SK-N-SH treated with all-trans-retinoic acid at 6 μM for 48 hours (cell line): Measurements from ENCODE around the gene LAMB4.

Source experiments
- ATAC-seq: fragments of 200-7000 bp; cut with Tn5 transposase; 3 replicates; pipeline ENCODE4 v1.9.1; 2020; ENCODE audit warnings: mild to moderate bottlenecking, moderate library complexity
- ARNTL ChIP-seq: fragments of 450-650 bp; formaldehyde crosslinking; IDR thresholded peaks from 2 replicates; pipeline ENCODE4 v1.5.0; 2020; ENCODE audit warnings: low read depth, mild to moderate bottlenecking, moderate library complexity, borderline replicate concordance
- BACH2 ChIP-seq: fragments of 250-450 bp; sonication (Bioruptor Pico); IDR thresholded peaks from 2 replicates; pipeline ENCODE4 v1.9.0; 2021; ENCODE audit warnings: mild to moderate bottlenecking, borderline replicate concordance
- CSDC2 ChIP-seq: fragments of 250-450 bp; sonication (Bioruptor Pico); IDR thresholded peaks from 2 replicates; pipeline ENCODE4 v1.5.0; 2020; ENCODE audit warnings: mild to moderate bottlenecking, moderate library complexity
- ESRRG ChIP-seq: fragments of 250-450 bp; sonication (Bioruptor Pico); IDR thresholded peaks from 2 replicates; pipeline ENCODE4 v1.6.1; 2021; ENCODE audit warnings: mild to moderate bottlenecking
- GLIS3 ChIP-seq: fragments of 250-450 bp; sonication (Bioruptor Pico); IDR thresholded peaks from 2 replicates; pipeline ENCODE4 v1.5.0; 2020; ENCODE audit warnings: mild to moderate bottlenecking, moderate library complexity
- ISL1 ChIP-seq: fragments of 250-450 bp; sonication (Bioruptor Pico); IDR thresholded peaks from 2 replicates; pipeline ENCODE4 v2.1.2; 2022; ENCODE audit warnings: mild to moderate bottlenecking, moderate library complexity
- OSR1 ChIP-seq: fragments of 250-450 bp; sonication (Bioruptor Pico); IDR thresholded peaks from 2 replicates; pipeline ENCODE4 v1.8.0; 2022; ENCODE audit warnings: moderate library complexity, mild to moderate bottlenecking, inconsistent platforms
- PPARA ChIP-seq: fragments of 250-450 bp; sonication (Bioruptor Pico); IDR thresholded peaks from 2 replicates; pipeline ENCODE4 v1.5.0; 2020; ENCODE audit warnings: mild to moderate bottlenecking, borderline replicate concordance
- RARB ChIP-seq: fragments of 250-450 bp; sonication (Bioruptor Pico); IDR thresholded peaks from 2 replicates; pipeline ENCODE4 v1.8.0; 2021; ENCODE audit warnings: mild to moderate bottlenecking, moderate library complexity
- SNAI2 ChIP-seq: fragments of 250-450 bp; sonication (Bioruptor Pico); IDR thresholded peaks from 2 replicates; pipeline ENCODE4 v1.5.0; 2020; ENCODE audit warnings: mild to moderate bottlenecking, moderate library complexity
- TCF4 ChIP-seq: fragments of 250-450 bp; sonication (Bioruptor Pico); IDR thresholded peaks from 2 replicates; pipeline ENCODE4 v1.8.0; 2021; ENCODE audit warnings: mild to moderate bottlenecking, moderate library complexity, borderline replicate concordance
- TOX ChIP-seq: fragments of 250-450 bp; sonication (Bioruptor Pico); IDR thresholded peaks from 2 replicates; pipeline ENCODE4 v1.8.0; 2021; ENCODE audit warnings: mild to moderate bottlenecking, moderate library complexity, borderline replicate concordance
- ZC3H10 ChIP-seq: fragments of 250-450 bp; sonication (Bioruptor Pico); IDR thresholded peaks from 2 replicates; pipeline ENCODE4 v1.5.1; 2021; ENCODE audit warnings: mild to moderate bottlenecking, moderate library complexity
- ZFP3 ChIP-seq: fragments of 250-450 bp; sonication (Bioruptor Pico); IDR thresholded peaks from 2 replicates; pipeline ENCODE4 v1.5.0; 2020; ENCODE audit warnings: mild to moderate bottlenecking, moderate library complexity
- ZFP30 ChIP-seq: fragments of 450-650 bp; formaldehyde crosslinking; IDR thresholded peaks from 2 replicates; pipeline ENCODE4 v1.5.0; 2022; ENCODE audit warnings: mild to moderate bottlenecking, moderate library complexity
- ZNF565 ChIP-seq: fragments of 450-650 bp; formaldehyde crosslinking; conservative IDR thresholded peaks from 2 replicates; pipeline ENCODE4 v1.5.0; 2020; ENCODE audit warnings: low read depth, mild to moderate bottlenecking, moderate library complexity
- ZNF70 ChIP-seq: fragments of 450-650 bp; formaldehyde crosslinking; IDR thresholded peaks from 2 replicates; pipeline ENCODE4 v1.5.0; 2020; ENCODE audit warnings: mild to moderate bottlenecking, moderate library complexity
- ZNF8 ChIP-seq: fragments of 450-650 bp; formaldehyde crosslinking; IDR thresholded peaks from 2 replicates; pipeline ENCODE4 v1.5.0; 2020; ENCODE audit warnings: mild to moderate bottlenecking, moderate library complexity
- TF ChIP-seq, protein P1 (sequence below): fragments of 250-450 bp; sonication (Bioruptor Pico); IDR thresholded peaks from 2 replicates; pipeline ENCODE4 v1.8.0; 2021; ENCODE audit warnings: low read depth, mild to moderate bottlenecking, moderate library complexity, borderline replicate concordance
- TF ChIP-seq, protein P2 (sequence below): fragments of 250-450 bp; sonication (Bioruptor Pico); IDR thresholded peaks from 2 replicates; pipeline ENCODE4 v1.8.0; 2020; ENCODE audit warnings: mild to moderate bottlenecking, moderate library complexity, borderline replicate concordance
- TF ChIP-seq, protein P3 (sequence below): fragments of 250-450 bp; sonication (Bioruptor Pico); IDR thresholded peaks from 2 replicates; pipeline ENCODE4 v1.5.1; 2021; ENCODE audit warnings: mild to moderate bottlenecking, moderate library complexity
- TF ChIP-seq, protein P4 (sequence below): fragments of 250-450 bp; sonication (Bioruptor Pico); IDR thresholded peaks from 2 replicates; pipeline ENCODE4 v1.5.0; 2020; ENCODE audit warnings: mild to moderate bottlenecking, moderate library complexity

The LAMB4 gene

DNA sequence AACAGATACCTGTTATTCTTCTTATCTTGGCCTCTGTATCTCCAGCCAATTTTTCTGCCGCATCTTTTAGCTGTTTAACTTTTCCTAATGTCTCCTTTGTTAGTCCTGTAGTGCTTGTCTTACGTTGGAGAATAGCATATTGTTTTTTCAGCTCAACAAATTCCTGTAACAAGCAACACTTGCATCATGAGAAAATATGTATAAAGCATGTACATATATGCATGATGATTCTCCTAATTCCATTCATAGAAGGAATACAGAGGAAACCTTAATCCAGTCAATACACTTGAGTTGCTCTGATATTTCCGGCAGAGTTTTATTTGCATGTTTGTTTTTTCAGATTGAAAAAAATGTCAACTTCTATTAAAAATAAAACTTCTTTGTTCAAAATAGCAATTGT is 101.1 kb downstream of the LAMB4 start:
- TF ChIP-seq RARB (CRISPR knock-in tag), result no peak
- TF ChIP-seq, protein P1, sequence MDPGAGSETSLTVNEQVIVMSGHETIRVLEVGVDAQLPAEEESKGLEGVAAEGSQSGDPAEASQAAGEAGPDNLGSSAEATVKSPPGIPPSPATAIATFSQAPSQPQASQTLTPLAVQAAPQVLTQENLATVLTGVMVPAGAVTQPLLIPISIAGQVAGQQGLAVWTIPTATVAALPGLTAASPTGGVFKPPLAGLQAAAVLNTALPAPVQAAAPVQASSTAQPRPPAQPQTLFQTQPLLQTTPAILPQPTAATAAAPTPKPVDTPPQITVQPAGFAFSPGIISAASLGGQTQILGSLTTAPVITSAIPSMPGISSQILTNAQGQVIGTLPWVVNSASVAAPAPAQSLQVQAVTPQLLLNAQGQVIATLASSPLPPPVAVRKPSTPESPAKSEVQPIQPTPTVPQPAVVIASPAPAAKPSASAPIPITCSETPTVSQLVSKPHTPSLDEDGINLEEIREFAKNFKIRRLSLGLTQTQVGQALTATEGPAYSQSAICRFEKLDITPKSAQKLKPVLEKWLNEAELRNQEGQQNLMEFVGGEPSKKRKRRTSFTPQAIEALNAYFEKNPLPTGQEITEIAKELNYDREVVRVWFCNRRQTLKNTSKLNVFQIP, result no peak
- no peak for TF ChIP-seq PPARA (CRISPR knock-in tag)
- ATAC-seq, result no peak

DNA sequence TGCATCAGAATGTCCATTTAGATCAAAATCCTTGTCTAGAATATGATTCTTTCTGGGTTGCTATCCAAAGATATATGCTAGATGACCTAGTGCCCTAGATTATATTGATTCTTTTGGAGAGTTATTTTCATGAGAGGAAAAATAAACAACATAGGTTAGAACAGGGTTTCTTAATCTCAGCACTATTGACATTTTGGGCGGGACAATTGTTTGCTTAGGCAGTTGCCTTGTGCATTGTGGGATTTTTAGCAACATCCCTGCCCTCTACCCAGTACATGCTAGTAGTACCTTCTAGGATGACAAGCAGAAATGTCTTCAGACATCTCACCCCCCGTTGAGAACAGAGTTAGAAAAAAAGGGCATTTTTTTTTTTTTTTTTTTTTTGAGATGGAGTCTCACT is 102.0 kb downstream of the LAMB4 start:
- no peak for ATAC-seq
- no peak for TF ChIP-seq ZFP30 (CRISPR knock-in tag)
- TF ChIP-seq SNAI2 (CRISPR knock-in tag), result no peak
- TF ChIP-seq BACH2, result no peak
- TF ChIP-seq, protein P2, sequence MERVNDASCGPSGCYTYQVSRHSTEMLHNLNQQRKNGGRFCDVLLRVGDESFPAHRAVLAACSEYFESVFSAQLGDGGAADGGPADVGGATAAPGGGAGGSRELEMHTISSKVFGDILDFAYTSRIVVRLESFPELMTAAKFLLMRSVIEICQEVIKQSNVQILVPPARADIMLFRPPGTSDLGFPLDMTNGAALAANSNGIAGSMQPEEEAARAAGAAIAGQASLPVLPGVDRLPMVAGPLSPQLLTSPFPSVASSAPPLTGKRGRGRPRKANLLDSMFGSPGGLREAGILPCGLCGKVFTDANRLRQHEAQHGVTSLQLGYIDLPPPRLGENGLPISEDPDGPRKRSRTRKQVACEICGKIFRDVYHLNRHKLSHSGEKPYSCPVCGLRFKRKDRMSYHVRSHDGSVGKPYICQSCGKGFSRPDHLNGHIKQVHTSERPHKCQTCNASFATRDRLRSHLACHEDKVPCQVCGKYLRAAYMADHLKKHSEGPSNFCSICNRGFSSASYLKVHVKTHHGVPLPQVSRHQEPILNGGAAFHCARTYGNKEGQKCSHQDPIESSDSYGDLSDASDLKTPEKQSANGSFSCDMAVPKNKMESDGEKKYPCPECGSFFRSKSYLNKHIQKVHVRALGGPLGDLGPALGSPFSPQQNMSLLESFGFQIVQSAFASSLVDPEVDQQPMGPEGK (CRISPR knock-in tag), result no peak
- TF ChIP-seq ZNF70 (CRISPR knock-in tag), result no peak
- TF ChIP-seq TCF4 (CRISPR knock-in tag), result no peak
- no peak for TF ChIP-seq ZFP3 (CRISPR knock-in tag)
- no peak for TF ChIP-seq PPARA (CRISPR knock-in tag)
- no peak for TF ChIP-seq GLIS3 (CRISPR knock-in tag)
- no peak for TF ChIP-seq CSDC2 (CRISPR knock-in tag)
- TF ChIP-seq ZC3H10, result no peak
- TF ChIP-seq ESRRG (CRISPR knock-in tag), result no peak
- TF ChIP-seq, protein P1, result no peak
- no peak for TF ChIP-seq TOX (CRISPR knock-in tag)
- TF ChIP-seq, protein P3, sequence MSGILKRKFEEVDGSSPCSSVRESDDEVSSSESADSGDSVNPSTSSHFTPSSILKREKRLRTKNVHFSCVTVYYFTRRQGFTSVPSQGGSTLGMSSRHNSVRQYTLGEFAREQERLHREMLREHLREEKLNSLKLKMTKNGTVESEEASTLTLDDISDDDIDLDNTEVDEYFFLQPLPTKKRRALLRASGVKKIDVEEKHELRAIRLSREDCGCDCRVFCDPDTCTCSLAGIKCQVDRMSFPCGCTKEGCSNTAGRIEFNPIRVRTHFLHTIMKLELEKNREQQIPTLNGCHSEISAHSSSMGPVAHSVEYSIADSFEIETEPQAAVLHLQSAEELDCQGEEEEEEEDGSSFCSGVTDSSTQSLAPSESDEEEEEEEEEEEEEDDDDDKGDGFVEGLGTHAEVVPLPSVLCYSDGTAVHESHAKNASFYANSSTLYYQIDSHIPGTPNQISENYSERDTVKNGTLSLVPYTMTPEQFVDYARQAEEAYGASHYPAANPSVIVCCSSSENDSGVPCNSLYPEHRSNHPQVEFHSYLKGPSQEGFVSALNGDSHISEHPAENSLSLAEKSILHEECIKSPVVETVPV (CRISPR knock-in tag), result no peak
- no peak for TF ChIP-seq ZNF565 (CRISPR knock-in tag)
- TF ChIP-seq OSR1 (CRISPR knock-in tag), result no peak
- TF ChIP-seq, protein P4, sequence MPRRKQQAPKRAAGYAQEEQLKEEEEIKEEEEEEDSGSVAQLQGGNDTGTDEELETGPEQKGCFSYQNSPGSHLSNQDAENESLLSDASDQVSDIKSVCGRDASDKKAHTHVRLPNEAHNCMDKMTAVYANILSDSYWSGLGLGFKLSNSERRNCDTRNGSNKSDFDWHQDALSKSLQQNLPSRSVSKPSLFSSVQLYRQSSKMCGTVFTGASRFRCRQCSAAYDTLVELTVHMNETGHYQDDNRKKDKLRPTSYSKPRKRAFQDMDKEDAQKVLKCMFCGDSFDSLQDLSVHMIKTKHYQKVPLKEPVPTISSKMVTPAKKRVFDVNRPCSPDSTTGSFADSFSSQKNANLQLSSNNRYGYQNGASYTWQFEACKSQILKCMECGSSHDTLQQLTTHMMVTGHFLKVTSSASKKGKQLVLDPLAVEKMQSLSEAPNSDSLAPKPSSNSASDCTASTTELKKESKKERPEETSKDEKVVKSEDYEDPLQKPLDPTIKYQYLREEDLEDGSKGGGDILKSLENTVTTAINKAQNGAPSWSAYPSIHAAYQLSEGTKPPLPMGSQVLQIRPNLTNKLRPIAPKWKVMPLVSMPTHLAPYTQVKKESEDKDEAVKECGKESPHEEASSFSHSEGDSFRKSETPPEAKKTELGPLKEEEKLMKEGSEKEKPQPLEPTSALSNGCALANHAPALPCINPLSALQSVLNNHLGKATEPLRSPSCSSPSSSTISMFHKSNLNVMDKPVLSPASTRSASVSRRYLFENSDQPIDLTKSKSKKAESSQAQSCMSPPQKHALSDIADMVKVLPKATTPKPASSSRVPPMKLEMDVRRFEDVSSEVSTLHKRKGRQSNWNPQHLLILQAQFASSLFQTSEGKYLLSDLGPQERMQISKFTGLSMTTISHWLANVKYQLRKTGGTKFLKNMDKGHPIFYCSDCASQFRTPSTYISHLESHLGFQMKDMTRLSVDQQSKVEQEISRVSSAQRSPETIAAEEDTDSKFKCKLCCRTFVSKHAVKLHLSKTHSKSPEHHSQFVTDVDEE (CRISPR knock-in tag), result no peak
- TF ChIP-seq ZNF8 (CRISPR knock-in tag), result no peak

DNA sequence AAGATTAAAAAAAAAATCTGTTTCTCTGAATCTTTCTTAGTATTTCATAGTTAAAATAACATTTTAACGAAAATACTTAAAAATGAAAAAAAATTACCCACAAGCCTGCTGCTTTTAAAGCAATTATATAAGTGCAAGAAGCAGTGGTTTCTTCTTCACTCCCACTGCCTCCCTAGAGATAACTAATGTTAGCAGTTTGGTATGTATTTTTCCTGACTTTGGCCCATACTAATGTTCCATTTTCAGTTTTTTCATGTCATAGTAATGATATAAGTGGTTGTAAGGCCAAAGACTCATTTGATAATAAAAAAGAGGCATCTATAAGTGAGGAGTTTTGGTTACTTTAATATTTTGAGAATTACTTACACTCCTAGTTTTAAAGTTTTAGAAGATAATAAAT is 102.9 kb downstream of the LAMB4 start:
- TF ChIP-seq, protein P3 (CRISPR knock-in tag), result no peak
- TF ChIP-seq OSR1 (CRISPR knock-in tag) (no peak), ISL1 (CRISPR knock-in tag) (no peak), SNAI2 (CRISPR knock-in tag) (no peak), ZNF70 (CRISPR knock-in tag) (no peak), GLIS3 (CRISPR knock-in tag) (no peak), ARNTL (CRISPR knock-in tag) (no peak), ZFP3 (CRISPR knock-in tag) (no peak)
- TF ChIP-seq, protein P1, result no peak
- no peak; the same call in 2 of the 3 replicates for ATAC-seq
